Dermis blood vessel endothelial cell (primary cell): Measurements from ENCODE around the gene DCTN3. TPM values are rescaled to one million over a fixed set of nuclear protein-coding genes. Genes with fewer than 3 reads are reported as not detected.
A peak's percentile ranks its signal among the peaks of the same experiment; 100 is the strongest.

Experiments used
- DNase-seq: peaks from one replicate; pipeline ENCODE4 v3.0.0; 2010
- total RNA-seq: library from RNA; depleted of rRNA; stranded (reverse); fragments of >200 nt; gene quantifications from 2 replicates; pipeline ENCODE4 v1.2.3, GENCODE V29; 2014

Gene DCTN3
- total RNA-seq, 1 donor from 2014 or later = 65.3 TPM

- DNase-seq = no peak
Observed at GRCh38 chr9:34623374-34624235, 3.3 kb upstream of the DCTN3 start.

GRCh38 chr9:34615132-34615531 is 5.2 kb downstream of the DCTN3 start:
- no peak for DNase-seq

GRCh38 chr9:34612788-34613390 is 7.4 kb downstream of the DCTN3 start:
- DNase-seq = peak; percentile 88

GRCh38 chr9:34611811-34612787 is 8.2 kb downstream of the DCTN3 start, which contains the start of gene RPP25L:
Gene RPP25L (minus strand): TSS chr9:34612097. CDS start chr9:34611296, 801 bp downstream.
- DNase-seq = peak; percentile 86

GRCh38 chr9:34611251-34611810 is 9.0 kb downstream of the DCTN3 start:
- no peak for DNase-seq

- no peak for DNase-seq
Observed at GRCh38 chr9:34610434-34611206, 9.7 kb downstream of the DCTN3 start.

DNA sequence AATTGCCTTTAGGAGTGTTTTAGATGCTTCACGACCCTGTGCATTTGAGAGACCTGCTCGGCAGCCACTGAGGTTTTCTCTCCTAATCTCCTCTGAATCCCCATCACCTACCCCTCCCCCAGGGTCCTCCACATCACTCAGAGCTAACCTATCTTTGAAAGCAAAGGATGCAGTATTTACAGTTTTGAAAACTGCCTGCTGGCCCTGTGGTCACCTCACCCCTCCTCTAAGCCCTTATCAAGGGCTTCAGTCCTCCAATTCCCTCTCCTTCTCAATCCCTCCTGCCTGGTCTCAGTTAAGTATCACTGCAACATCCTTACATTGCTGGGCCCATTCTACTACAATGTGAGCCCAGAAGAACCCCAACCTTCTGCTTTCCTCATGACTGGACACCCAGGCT is 13.0 kb downstream of the DCTN3 start:
- DNase-seq = no peak

DNA sequence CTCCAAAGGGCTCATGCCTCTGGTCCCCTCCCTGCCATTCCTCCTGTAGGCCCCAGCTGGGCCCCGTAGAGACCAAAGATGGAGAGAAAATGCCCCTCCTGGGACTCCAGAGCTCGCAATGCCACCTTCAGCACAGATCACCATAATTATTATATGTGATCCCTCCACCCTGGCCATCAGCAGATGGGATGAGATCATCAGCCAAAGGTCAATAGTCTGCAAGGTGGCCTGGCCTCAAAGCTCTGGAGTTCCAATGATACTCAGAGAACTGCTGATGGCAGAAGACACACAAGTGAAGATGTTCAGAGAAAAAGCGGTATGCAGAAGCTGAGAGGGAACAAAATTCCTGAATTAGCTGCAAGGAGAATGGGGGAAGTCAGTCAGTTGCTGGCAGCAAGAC is 13.4 kb downstream of the DCTN3 start:
- DNase-seq = no peak

- no peak for DNase-seq
Observed at GRCh38 chr9:34606190-34606589, 14.1 kb downstream of the DCTN3 start.

GRCh38 chr9:34603610-34604231 is 16.6 kb downstream of the DCTN3 start:
- peak; percentile 84 for DNase-seq

- no peak for DNase-seq
Observed at GRCh38 chr9:34601937-34602573, 18.2 kb downstream of the DCTN3 start.

GRCh38 chr9:34600908-34601307 is 19.4 kb downstream of the DCTN3 start:
- DNase-seq = no peak

DNA sequence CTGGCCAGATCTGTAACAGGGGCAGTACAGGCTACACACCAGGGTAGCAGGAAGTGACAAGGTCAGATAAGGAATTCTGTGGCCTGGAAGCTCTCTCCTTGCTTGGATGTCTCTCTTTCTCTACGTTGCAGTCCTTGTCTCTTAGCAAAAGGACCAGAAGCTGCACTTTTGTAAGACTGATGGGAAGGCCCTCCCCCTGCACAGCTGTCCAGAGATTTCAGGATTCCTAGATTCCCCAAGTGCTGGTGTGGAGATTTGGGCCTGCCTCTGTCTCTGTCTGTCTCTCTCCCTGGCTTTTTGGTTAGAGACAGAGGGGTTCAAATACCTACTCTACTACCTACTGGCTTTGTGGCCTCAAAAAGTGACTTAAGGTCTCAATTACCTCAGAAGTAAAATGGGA is 20.7 kb downstream of the DCTN3 start:
- no peak for DNase-seq

DNA sequence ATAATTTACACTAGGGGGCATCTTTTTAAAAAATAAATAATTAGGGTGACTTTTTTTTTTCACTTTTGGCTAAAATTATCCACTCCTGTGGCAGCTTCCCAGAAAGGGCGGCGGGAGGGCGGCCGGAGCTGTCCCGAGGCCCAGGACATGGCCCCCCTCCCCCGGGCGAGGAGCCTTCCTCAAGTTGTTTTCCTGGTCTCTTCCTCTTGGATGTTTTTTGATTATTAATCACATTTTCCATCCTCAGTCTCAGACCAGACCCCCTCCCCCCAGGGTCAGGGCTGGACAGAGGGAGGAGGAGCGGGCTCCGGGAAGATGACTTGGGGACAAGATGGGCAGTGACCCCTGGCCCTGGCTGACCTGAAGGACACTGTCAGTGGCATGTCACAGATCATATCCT is 26.1 kb downstream of the DCTN3 start:
- DNase-seq = no peak

- no peak for DNase-seq
Observed at GRCh38 chr9:34592895-34593601, 27.2 kb downstream of the DCTN3 start.

GRCh38 chr9:34591917-34592866 is 28.1 kb downstream of the DCTN3 start:
- DNase-seq = no peak

GRCh38 chr9:34591248-34591916 is 28.9 kb downstream of the DCTN3 start:
- DNase-seq = peak; percentile 89
